RPMI7951 (cell line): ENCODE data around the gene PRAMEF8. TPM values are rescaled to one million over a fixed set of nuclear protein-coding genes. Genes with fewer than 3 reads are reported as not detected.
"Not testable (repeated sequence)": the region's sequence is repeated elsewhere in the genome, so short reads cannot be mapped to it uniquely, and the experiment has no call there.

ENCODE experiments used
- DNase-seq: peaks from one replicate; pipeline ENCODE4 v3.0.0-alpha.2; 2012; ENCODE audit warnings: low read depth
- total RNA-seq: library from RNA; depleted of rRNA; stranded (reverse); fragments of >200 nt; shearing (Covaris generic); gene quantifications from 2 replicates; pipeline ENCODE4 v1.2.3, GENCODE V29; 2014; rRNA removed

Gene PRAMEF8
- not detected in 2 replicates for total RNA-seq

- DNase-seq = not testable (repeated sequence)
Measured at GRCh38 chr1:13285037-13285436, at the start of gene PRAMEF8. TSS of gene PRAMEF8 (minus strand) at chr1:13285137. CDS start at chr1:13284091, 1,046 bp downstream.

- not testable (repeated sequence) for DNase-seq
Measured at GRCh38 chr1:13315281-13315680, 30.3 kb upstream of the PRAMEF8 start, which contains the start of gene PRAMEF15. TSS of gene PRAMEF15 (plus strand) at chr1:13315581. CDS start at chr1:13318408, 2,827 bp downstream.

GRCh38 chr1:13303239-13303638 lies 18.3 kb upstream of the PRAMEF8 start, which contains the start of gene PRAMEF33:
TSS of gene PRAMEF33 (plus strand) at chr1:13303539. CDS start at chr1:13305955, 2,416 bp downstream.
- DNase-seq = not testable (repeated sequence)

- not testable (repeated sequence) for DNase-seq
Measured at GRCh38 chr1:13302197-13302596, 17.3 kb upstream of the PRAMEF8 start.

GRCh38 chr1:13298699-13299098 lies 13.8 kb upstream of the PRAMEF8 start:
- not testable (repeated sequence) for DNase-seq

GRCh38 chr1:13297216-13297931 lies 12.4 kb upstream of the PRAMEF8 start:
- not testable (repeated sequence) for DNase-seq

- DNase-seq = not testable (repeated sequence)
Measured at GRCh38 chr1:13289030-13289429, 4.1 kb upstream of the PRAMEF8 start.

- not testable (repeated sequence) for DNase-seq
Measured at GRCh38 chr1:13279617-13280016, 5.3 kb downstream of the PRAMEF8 start.

- DNase-seq = not testable (repeated sequence)
Measured at GRCh38 chr1:13277016-13277415, 7.9 kb downstream of the PRAMEF8 start.

- DNase-seq = not testable (repeated sequence)
Measured at GRCh38 chr1:13265124-13265523, 19.8 kb downstream of the PRAMEF8 start.

- not testable (repeated sequence) for DNase-seq
Measured at GRCh38 chr1:13253898-13254297, 31.0 kb downstream of the PRAMEF8 start, which contains the start of gene PRAMEF5. TSS of gene PRAMEF5 (plus strand) at chr1:13254198. CDS start at chr1:13259269, 5,071 bp downstream.

GRCh38 chr1:13247122-13247521 lies 37.8 kb downstream of the PRAMEF8 start:
- DNase-seq = not testable (repeated sequence)

- DNase-seq = not testable (repeated sequence)
Measured at GRCh38 chr1:13246554-13246871, 38.4 kb downstream of the PRAMEF8 start.

- not testable (repeated sequence) for DNase-seq
Measured at GRCh38 chr1:13245841-13246553, 38.9 kb downstream of the PRAMEF8 start.

GRCh38 chr1:13243536-13244263 lies 41.2 kb downstream of the PRAMEF8 start:
- not testable (repeated sequence) for DNase-seq

- not testable (repeated sequence) for DNase-seq
Measured at GRCh38 chr1:13239633-13240032, 45.3 kb downstream of the PRAMEF8 start.

- not testable (repeated sequence) for DNase-seq
Measured at GRCh38 chr1:13237572-13237971, 47.4 kb downstream of the PRAMEF8 start.

- DNase-seq = not testable (repeated sequence)
Measured at GRCh38 chr1:13234057-13234456, 50.9 kb downstream of the PRAMEF8 start.

- not testable (repeated sequence) for DNase-seq
Measured at GRCh38 chr1:13232056-13232455, 52.9 kb downstream of the PRAMEF8 start.
